ENCODE data around the gene TAF3. TPM values are rescaled to one million over a fixed set of nuclear protein-coding genes. Genes with fewer than 3 reads are reported as not detected.
A peak's percentile ranks its signal among the peaks of the same experiment; 100 is the strongest.

Gene TAF3
- total RNA-seq, 1 experiment from 2014 or later = 5.5 TPM

DNA sequence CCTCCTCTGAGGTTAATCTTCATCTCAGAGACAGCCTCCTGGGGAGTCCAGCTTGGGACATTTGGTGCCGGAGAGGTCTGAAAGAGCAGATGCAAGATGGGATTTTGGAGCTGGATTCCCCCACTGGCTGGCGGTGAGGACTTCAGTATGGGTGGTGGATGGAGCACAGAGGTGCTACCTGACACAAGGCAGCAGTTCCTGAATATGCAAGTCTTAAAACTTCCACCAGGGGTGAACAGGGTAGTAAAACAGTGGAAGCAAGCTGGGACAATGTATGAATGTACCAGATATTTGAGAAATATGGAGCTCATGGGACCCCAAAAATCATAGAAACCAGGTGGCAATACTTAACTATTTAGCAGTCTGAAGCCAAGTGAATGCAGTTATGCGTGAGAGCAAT, 4.8 kb upstream of the TAF3 start:
- Histone ChIP-seq H3K9me3 (ENCODE audit: control insufficient read depth, insufficient read depth, low read depth, low read length) (no peaks in the 10 kb centered on the region), H3K4me1 (ENCODE audit: control insufficient read depth, insufficient read depth, low read length) (no peaks in the 10 kb centered on the region), H3K36me3 (ENCODE audit: control insufficient read depth, insufficient read depth, low read length) (no peaks in the 10 kb centered on the region; the same call in 1 of the 2 replicates), H3K27ac (ENCODE audit: low read length) (no peak overlapping the region), H3K27me3 (ENCODE audit: control insufficient read depth, insufficient read depth, low read length) (no peaks in the 10 kb centered on the region), H3K4me3 (ENCODE audit: low read depth in 2 of 2, low read length in 2 of 2) (no peak overlapping the region)
- in situ Hi-C loops (cut with HindIII; ENCODE audit: low pct_unique_long_range_greater_than_20kb, low sequenced_read_pairs) (no loop called here), intact Hi-C loops (cut with micrococcal nuclease; ENCODE audit: unreplicated experiment) (no loop called here)
- POLR2A ChIA-PET = no interaction called here
- TF ChIP-seq, protein P1, sequence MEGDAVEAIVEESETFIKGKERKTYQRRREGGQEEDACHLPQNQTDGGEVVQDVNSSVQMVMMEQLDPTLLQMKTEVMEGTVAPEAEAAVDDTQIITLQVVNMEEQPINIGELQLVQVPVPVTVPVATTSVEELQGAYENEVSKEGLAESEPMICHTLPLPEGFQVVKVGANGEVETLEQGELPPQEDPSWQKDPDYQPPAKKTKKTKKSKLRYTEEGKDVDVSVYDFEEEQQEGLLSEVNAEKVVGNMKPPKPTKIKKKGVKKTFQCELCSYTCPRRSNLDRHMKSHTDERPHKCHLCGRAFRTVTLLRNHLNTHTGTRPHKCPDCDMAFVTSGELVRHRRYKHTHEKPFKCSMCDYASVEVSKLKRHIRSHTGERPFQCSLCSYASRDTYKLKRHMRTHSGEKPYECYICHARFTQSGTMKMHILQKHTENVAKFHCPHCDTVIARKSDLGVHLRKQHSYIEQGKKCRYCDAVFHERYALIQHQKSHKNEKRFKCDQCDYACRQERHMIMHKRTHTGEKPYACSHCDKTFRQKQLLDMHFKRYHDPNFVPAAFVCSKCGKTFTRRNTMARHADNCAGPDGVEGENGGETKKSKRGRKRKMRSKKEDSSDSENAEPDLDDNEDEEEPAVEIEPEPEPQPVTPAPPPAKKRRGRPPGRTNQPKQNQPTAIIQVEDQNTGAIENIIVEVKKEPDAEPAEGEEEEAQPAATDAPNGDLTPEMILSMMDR (IDR thresholded peaks at IDR 0.05) = no peak
- TF ChIP-seq, protein P2, sequence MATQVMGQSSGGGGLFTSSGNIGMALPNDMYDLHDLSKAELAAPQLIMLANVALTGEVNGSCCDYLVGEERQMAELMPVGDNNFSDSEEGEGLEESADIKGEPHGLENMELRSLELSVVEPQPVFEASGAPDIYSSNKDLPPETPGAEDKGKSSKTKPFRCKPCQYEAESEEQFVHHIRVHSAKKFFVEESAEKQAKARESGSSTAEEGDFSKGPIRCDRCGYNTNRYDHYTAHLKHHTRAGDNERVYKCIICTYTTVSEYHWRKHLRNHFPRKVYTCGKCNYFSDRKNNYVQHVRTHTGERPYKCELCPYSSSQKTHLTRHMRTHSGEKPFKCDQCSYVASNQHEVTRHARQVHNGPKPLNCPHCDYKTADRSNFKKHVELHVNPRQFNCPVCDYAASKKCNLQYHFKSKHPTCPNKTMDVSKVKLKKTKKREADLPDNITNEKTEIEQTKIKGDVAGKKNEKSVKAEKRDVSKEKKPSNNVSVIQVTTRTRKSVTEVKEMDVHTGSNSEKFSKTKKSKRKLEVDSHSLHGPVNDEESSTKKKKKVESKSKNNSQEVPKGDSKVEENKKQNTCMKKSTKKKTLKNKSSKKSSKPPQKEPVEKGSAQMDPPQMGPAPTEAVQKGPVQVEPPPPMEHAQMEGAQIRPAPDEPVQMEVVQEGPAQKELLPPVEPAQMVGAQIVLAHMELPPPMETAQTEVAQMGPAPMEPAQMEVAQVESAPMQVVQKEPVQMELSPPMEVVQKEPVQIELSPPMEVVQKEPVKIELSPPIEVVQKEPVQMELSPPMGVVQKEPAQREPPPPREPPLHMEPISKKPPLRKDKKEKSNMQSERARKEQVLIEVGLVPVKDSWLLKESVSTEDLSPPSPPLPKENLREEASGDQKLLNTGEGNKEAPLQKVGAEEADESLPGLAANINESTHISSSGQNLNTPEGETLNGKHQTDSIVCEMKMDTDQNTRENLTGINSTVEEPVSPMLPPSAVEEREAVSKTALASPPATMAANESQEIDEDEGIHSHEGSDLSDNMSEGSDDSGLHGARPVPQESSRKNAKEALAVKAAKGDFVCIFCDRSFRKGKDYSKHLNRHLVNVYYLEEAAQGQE (IDR thresholded peaks at IDR 0.05; ENCODE audit: insufficient read depth in 1 of 2, low read depth in 2 of 2, low read length in 1 of 2) = no peak
- TF ChIP-seq SIN3A (IDR thresholded peaks at IDR 0.05; ENCODE audit: borderline replicate concordance, insufficient read depth, low read depth, low read length) = no peak
- TF ChIP-seq POLR2AphosphoS5 (IDR thresholded peaks at IDR 0.05; ENCODE audit: low read depth, low read length) = no peak
- no peak for TF ChIP-seq TCF7L2 (IDR thresholded peaks at IDR 0.05; ENCODE audit: low read depth, low read length)
- ATAC-seq = no peak
- CTCF ChIA-PET = no interaction called here
- no TSS peak for BruUV-seq (replicated peaks)
- no peak for DNase-seq (ENCODE audit: low read depth, low spot score)

DNA sequence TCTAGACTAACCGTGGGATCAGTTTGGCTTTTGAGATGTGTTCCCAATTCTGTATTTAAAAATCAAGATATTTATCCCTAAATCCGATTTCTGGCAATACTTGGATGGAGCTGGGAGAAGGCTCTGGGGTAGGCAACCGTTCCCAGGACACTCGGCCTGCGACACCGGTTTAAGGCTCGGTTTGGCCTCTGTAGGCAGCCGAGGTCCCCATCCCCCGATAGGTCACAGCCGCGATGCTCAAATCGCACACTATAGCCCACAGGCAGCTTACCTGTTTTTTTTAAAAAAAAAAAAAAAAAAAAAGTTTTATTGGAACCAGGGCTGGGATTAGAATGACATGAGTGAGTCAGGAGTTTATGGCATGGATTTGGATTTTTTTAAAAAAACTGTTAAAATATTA, 729 bp upstream of the TAF3 start:
- ATAC-seq (no peak), DNase-seq (ENCODE audit: low read depth, low spot score) (no peak)
- peak overlapping the region; percentile 76 for H3K27ac ChIP-seq (ENCODE audit: low read length)
- TF ChIP-seq POLR2AphosphoS5 (IDR thresholded peaks at IDR 0.05; ENCODE audit: low read depth, low read length) = no peak
- TF ChIP-seq SIN3A (IDR thresholded peaks at IDR 0.05; ENCODE audit: borderline replicate concordance, insufficient read depth, low read depth, low read length) = no peak
- TF ChIP-seq, protein P2 (IDR thresholded peaks at IDR 0.05; ENCODE audit: insufficient read depth in 1 of 2, low read depth in 2 of 2, low read length in 1 of 2) = no peak
- TF ChIP-seq, protein P1 (IDR thresholded peaks at IDR 0.05) = no peak
- no peak for TF ChIP-seq TCF7L2 (IDR thresholded peaks at IDR 0.05; ENCODE audit: low read depth, low read length)
- H3K4me1 ChIP-seq (ENCODE audit: control insufficient read depth, insufficient read depth, low read length) = peaks cover 4% of the 10 kb centered on the region; the same call in 1 of the 2 replicates
- no peaks in the 10 kb centered on the region for H3K27me3 ChIP-seq (ENCODE audit: control insufficient read depth, insufficient read depth, low read length)
- ChIA-PET POLR2A (no interaction called here), CTCF (interaction anchor here (0.7 kb wide), 1 partner anchor 1485 kb away, joined by 3 read pairs; no protein-coding TSS in a partner anchor)
- peak overlapping the region; percentile 90 to 91 for H3K4me3 ChIP-seq (ENCODE audit: low read depth in 2 of 2, low read length in 2 of 2)
- H3K36me3 ChIP-seq (ENCODE audit: control insufficient read depth, insufficient read depth, low read length) = no peaks in the 10 kb centered on the region; the same call in 1 of the 2 replicates
- no TSS peak for BruUV-seq (replicated peaks)
- H3K9me3 ChIP-seq (ENCODE audit: control insufficient read depth, insufficient read depth, low read depth, low read length) = no peaks in the 10 kb centered on the region
- intact Hi-C loops (cut with micrococcal nuclease; ENCODE audit: unreplicated experiment) = no loop called here
- in situ Hi-C loops (cut with HindIII; ENCODE audit: low pct_unique_long_range_greater_than_20kb, low sequenced_read_pairs) = no loop called here

Data from Panc1 (cell line).